Ovary (tissue), 3 donors: ENCODE data around the gene CELF4.

Source experiments
- CTCF ChIP-seq, 3 donors: fragments of 450-650 bp in 2 of 3; fragments of 200-600 bp in 1 of 3; IDR thresholded peaks; one replicate each; pipeline versions ENCODE4 v1.5.1 to v1.8.0; 2016 to 2022; ENCODE audit warnings: antibody characterized with exemption in 3 of 3, mild to moderate bottlenecking in 1 of 3
- POLR2A ChIP-seq: fragments of 450-650 bp; IDR thresholded peaks from one replicate; pipeline ENCODE4 v1.6.1; 2017; ENCODE audit warnings: antibody characterized with exemption, mild to moderate bottlenecking, moderate library complexity
- donor health status: DM: no; HTN: no; CAD: no.

GRCh38 chr18:37607281-37607680, 41.7 kb upstream of the CELF4 start:
- TF ChIP-seq CTCF (IDR thresholded peaks at IDR 0.05) (no peak), POLR2A (no peak)
